GM18909 (cell line): ENCODE results near the gene SCART1.
"Not testable (repeated sequence)": the region's sequence is repeated elsewhere in the genome, so short reads cannot be mapped to it uniquely, and the experiment has no call there.

Source experiments
- ATAC-seq: cut with Tn5 transposase; IDR thresholded peaks from one replicate; pipeline ENCODE4 v1.9.1; 2021; ENCODE audit warnings: mild to moderate bottlenecking; ENCODE audit not compliant: unreplicated experiment, poor library complexity

The SCART1 gene

GRCh38 chr10:133467286-133467911, 13.7 kb downstream of the SCART1 start:
- no peak for ATAC-seq

GRCh38 chr10:133469205-133469604, 15.5 kb downstream of the SCART1 start:
- ATAC-seq: not testable (repeated sequence)

GRCh38 chr10:133471300-133472109, 17.8 kb downstream of the SCART1 start:
- no peak for ATAC-seq

GRCh38 chr10:133473270-133473669, 19.5 kb downstream of the SCART1 start:
- no peak for ATAC-seq

- no peak for ATAC-seq
Measured at GRCh38 chr10:133474027-133474426, 20.3 kb downstream of the SCART1 start.

- ATAC-seq: no peak
Measured at GRCh38 chr10:133474665-133475424, 21.1 kb downstream of the SCART1 start.

GRCh38 chr10:133475425-133475734, 21.6 kb downstream of the SCART1 start:
- ATAC-seq: no peak

GRCh38 chr10:133475821-133476640, 22.3 kb downstream of the SCART1 start:
- no peak for ATAC-seq

- no peak for ATAC-seq
Measured at GRCh38 chr10:133476641-133476990, 22.9 kb downstream of the SCART1 start.

- no peak for ATAC-seq
Measured at GRCh38 chr10:133481086-133481643, 27.4 kb downstream of the SCART1 start.

- no peak for ATAC-seq
Measured at GRCh38 chr10:133481657-133482056, 27.9 kb downstream of the SCART1 start.

GRCh38 chr10:133484818-133485217, 31.1 kb downstream of the SCART1 start:
- no peak for ATAC-seq

GRCh38 chr10:133487085-133487484, 33.3 kb downstream of the SCART1 start:
- no peak for ATAC-seq

- ATAC-seq: no peak
Measured at GRCh38 chr10:133488354-133488753, 34.6 kb downstream of the SCART1 start.

GRCh38 chr10:133489816-133490588, 36.3 kb downstream of the SCART1 start:
- ATAC-seq: peak; percentile 80

- not testable (repeated sequence) for ATAC-seq
Measured at GRCh38 chr10:133493562-133493961, 39.8 kb downstream of the SCART1 start.

GRCh38 chr10:133497363-133497762, 43.6 kb downstream of the SCART1 start:
- not testable (repeated sequence) for ATAC-seq

- not testable (repeated sequence) for ATAC-seq
Measured at GRCh38 chr10:133499176-133499575, 45.4 kb downstream of the SCART1 start.

GRCh38 chr10:133500897-133501296, 47.2 kb downstream of the SCART1 start:
- ATAC-seq: not testable (repeated sequence)
